SK-N-SH treated with all-trans-retinoic acid at 6 μM for 48 hours (cell line): ENCODE measurements around the gene ACOT13.

Source experiments
- ATAC-seq: fragments of 200-7000 bp; cut with Tn5 transposase; 3 replicates; pipeline ENCODE4 v1.9.1; 2020; ENCODE audit warnings: mild to moderate bottlenecking, moderate library complexity
- ARNTL ChIP-seq: fragments of 450-650 bp; formaldehyde crosslinking; IDR thresholded peaks from 2 replicates; pipeline ENCODE4 v1.5.0; 2020; ENCODE audit warnings: low read depth, mild to moderate bottlenecking, moderate library complexity, borderline replicate concordance
- BACH2 ChIP-seq: fragments of 250-450 bp; sonication (Bioruptor Pico); IDR thresholded peaks from 2 replicates; pipeline ENCODE4 v1.9.0; 2021; ENCODE audit warnings: mild to moderate bottlenecking, borderline replicate concordance
- CSDC2 ChIP-seq: fragments of 250-450 bp; sonication (Bioruptor Pico); IDR thresholded peaks from 2 replicates; pipeline ENCODE4 v1.5.0; 2020; ENCODE audit warnings: mild to moderate bottlenecking, moderate library complexity
- ESRRG ChIP-seq: fragments of 250-450 bp; sonication (Bioruptor Pico); IDR thresholded peaks from 2 replicates; pipeline ENCODE4 v1.6.1; 2021; ENCODE audit warnings: mild to moderate bottlenecking
- GLIS3 ChIP-seq: fragments of 250-450 bp; sonication (Bioruptor Pico); IDR thresholded peaks from 2 replicates; pipeline ENCODE4 v1.5.0; 2020; ENCODE audit warnings: mild to moderate bottlenecking, moderate library complexity
- ISL1 ChIP-seq: fragments of 250-450 bp; sonication (Bioruptor Pico); IDR thresholded peaks from 2 replicates; pipeline ENCODE4 v2.1.2; 2022; ENCODE audit warnings: mild to moderate bottlenecking, moderate library complexity
- OSR1 ChIP-seq: fragments of 250-450 bp; sonication (Bioruptor Pico); IDR thresholded peaks from 2 replicates; pipeline ENCODE4 v1.8.0; 2022; ENCODE audit warnings: moderate library complexity, mild to moderate bottlenecking, inconsistent platforms
- PPARA ChIP-seq: fragments of 250-450 bp; sonication (Bioruptor Pico); IDR thresholded peaks from 2 replicates; pipeline ENCODE4 v1.5.0; 2020; ENCODE audit warnings: mild to moderate bottlenecking, borderline replicate concordance
- RARB ChIP-seq: fragments of 250-450 bp; sonication (Bioruptor Pico); IDR thresholded peaks from 2 replicates; pipeline ENCODE4 v1.8.0; 2021; ENCODE audit warnings: mild to moderate bottlenecking, moderate library complexity
- SNAI2 ChIP-seq: fragments of 250-450 bp; sonication (Bioruptor Pico); IDR thresholded peaks from 2 replicates; pipeline ENCODE4 v1.5.0; 2020; ENCODE audit warnings: mild to moderate bottlenecking, moderate library complexity
- TCF4 ChIP-seq: fragments of 250-450 bp; sonication (Bioruptor Pico); IDR thresholded peaks from 2 replicates; pipeline ENCODE4 v1.8.0; 2021; ENCODE audit warnings: mild to moderate bottlenecking, moderate library complexity, borderline replicate concordance
- ZC3H10 ChIP-seq: fragments of 250-450 bp; sonication (Bioruptor Pico); IDR thresholded peaks from 2 replicates; pipeline ENCODE4 v1.5.1; 2021; ENCODE audit warnings: mild to moderate bottlenecking, moderate library complexity
- ZFP3 ChIP-seq: fragments of 250-450 bp; sonication (Bioruptor Pico); IDR thresholded peaks from 2 replicates; pipeline ENCODE4 v1.5.0; 2020; ENCODE audit warnings: mild to moderate bottlenecking, moderate library complexity
- ZFP30 ChIP-seq: fragments of 450-650 bp; formaldehyde crosslinking; IDR thresholded peaks from 2 replicates; pipeline ENCODE4 v1.5.0; 2022; ENCODE audit warnings: mild to moderate bottlenecking, moderate library complexity
- ZNF565 ChIP-seq: fragments of 450-650 bp; formaldehyde crosslinking; conservative IDR thresholded peaks from 2 replicates; pipeline ENCODE4 v1.5.0; 2020; ENCODE audit warnings: low read depth, mild to moderate bottlenecking, moderate library complexity
- ZNF70 ChIP-seq: fragments of 450-650 bp; formaldehyde crosslinking; IDR thresholded peaks from 2 replicates; pipeline ENCODE4 v1.5.0; 2020; ENCODE audit warnings: mild to moderate bottlenecking, moderate library complexity
- ZNF8 ChIP-seq: fragments of 450-650 bp; formaldehyde crosslinking; IDR thresholded peaks from 2 replicates; pipeline ENCODE4 v1.5.0; 2020; ENCODE audit warnings: mild to moderate bottlenecking, moderate library complexity
- TF ChIP-seq, protein P1 (sequence below): fragments of 250-450 bp; sonication (Bioruptor Pico); IDR thresholded peaks from 2 replicates; pipeline ENCODE4 v1.5.1; 2021; ENCODE audit warnings: mild to moderate bottlenecking, moderate library complexity
- TF ChIP-seq, protein P2 (sequence below): fragments of 250-450 bp; sonication (Bioruptor Pico); IDR thresholded peaks from 2 replicates; pipeline ENCODE4 v1.5.1; 2020; ENCODE audit warnings: low read depth, mild to moderate bottlenecking, moderate library complexity
- TF ChIP-seq, protein P3 (sequence below): fragments of 250-450 bp; sonication (Bioruptor Pico); IDR thresholded peaks from 2 replicates; pipeline ENCODE4 v1.5.0; 2020; ENCODE audit warnings: mild to moderate bottlenecking, moderate library complexity
- TF ChIP-seq, protein P4 (sequence below): fragments of 250-450 bp; sonication (Bioruptor Pico); IDR thresholded peaks from 2 replicates; pipeline ENCODE4 v1.8.0; 2020; ENCODE audit warnings: mild to moderate bottlenecking, moderate library complexity, borderline replicate concordance

ACOT13 gene

DNA sequence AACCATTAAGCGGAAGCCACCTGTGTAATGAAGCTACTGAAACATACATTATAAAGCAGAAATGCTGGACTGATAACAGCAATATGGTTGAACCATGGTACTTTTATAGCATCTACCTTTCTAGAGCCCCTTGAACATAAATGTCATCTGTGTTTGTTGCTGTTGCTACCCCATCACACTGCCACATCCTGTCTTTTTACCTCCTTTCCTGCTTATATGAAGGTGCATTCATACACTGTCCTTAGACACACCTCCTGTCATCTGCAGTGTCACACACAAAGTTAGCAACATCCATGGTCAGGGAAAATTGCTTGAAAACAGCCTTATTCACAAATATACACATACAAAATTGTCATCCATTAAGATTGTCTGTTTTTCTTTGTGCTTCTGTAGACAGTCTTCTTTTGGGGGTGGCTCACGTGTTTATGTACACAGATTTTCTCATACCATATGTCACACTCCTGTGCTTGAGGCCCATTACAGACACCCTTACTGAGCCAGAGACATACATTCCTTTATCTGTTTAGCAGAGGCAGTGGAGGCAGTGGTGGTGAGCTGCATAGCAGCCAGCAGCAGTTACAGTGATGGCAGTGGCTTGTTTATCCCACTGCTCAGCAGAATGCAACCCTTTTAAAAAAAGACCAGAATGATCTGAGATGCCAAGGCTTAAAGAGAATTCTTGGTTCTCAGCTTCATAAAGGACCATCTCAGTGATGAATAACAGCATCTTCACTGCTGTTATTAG, 26.1 kb downstream of the ACOT13 start (continued):
- no peak for TF ChIP-seq ZFP3
- TF ChIP-seq, protein P1, sequence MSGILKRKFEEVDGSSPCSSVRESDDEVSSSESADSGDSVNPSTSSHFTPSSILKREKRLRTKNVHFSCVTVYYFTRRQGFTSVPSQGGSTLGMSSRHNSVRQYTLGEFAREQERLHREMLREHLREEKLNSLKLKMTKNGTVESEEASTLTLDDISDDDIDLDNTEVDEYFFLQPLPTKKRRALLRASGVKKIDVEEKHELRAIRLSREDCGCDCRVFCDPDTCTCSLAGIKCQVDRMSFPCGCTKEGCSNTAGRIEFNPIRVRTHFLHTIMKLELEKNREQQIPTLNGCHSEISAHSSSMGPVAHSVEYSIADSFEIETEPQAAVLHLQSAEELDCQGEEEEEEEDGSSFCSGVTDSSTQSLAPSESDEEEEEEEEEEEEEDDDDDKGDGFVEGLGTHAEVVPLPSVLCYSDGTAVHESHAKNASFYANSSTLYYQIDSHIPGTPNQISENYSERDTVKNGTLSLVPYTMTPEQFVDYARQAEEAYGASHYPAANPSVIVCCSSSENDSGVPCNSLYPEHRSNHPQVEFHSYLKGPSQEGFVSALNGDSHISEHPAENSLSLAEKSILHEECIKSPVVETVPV: no peak
- no peak for TF ChIP-seq ZNF565
- no peak for TF ChIP-seq ZNF8 (CRISPR knock-in tag)
- no peak for TF ChIP-seq RARB (CRISPR knock-in tag)
- TF ChIP-seq ESRRG (CRISPR knock-in tag): no peak
- TF ChIP-seq, all 23 proteins: peak for 0

DNA sequence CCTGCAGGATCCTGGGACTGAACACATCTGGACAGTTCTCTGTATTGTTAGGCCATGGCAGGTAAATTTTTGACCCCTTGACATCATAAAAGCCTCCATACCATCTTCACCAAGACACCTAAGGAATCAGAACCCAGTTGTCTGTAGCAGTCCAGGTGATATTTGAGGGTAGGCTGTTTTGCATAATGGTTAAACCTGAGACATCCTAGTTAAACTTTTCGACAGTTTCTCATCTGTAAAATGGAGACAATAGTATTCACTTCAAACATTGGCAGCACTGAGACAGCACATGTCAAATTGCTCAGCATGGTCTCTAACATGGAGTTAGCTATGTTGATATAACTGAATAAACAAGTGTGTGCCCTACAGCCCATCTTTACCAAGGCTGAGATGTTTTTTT, 27.3 kb downstream of the ACOT13 start:
- no peak for ATAC-seq
- TF ChIP-seq ZNF8 (CRISPR knock-in tag) (no peak), ZC3H10 (CRISPR knock-in tag) (no peak), OSR1 (no peak), GLIS3 (CRISPR knock-in tag) (no peak), CSDC2 (CRISPR knock-in tag) (no peak), TCF4 (CRISPR knock-in tag) (no peak), SNAI2 (CRISPR knock-in tag) (no peak), BACH2 (CRISPR knock-in tag) (no peak), ARNTL (CRISPR knock-in tag) (no peak), ESRRG (CRISPR knock-in tag) (no peak), ZNF70 (CRISPR knock-in tag) (no peak), RARB (CRISPR knock-in tag) (no peak)
- TF ChIP-seq, protein P1: no peak
- TF ChIP-seq, protein P2, sequence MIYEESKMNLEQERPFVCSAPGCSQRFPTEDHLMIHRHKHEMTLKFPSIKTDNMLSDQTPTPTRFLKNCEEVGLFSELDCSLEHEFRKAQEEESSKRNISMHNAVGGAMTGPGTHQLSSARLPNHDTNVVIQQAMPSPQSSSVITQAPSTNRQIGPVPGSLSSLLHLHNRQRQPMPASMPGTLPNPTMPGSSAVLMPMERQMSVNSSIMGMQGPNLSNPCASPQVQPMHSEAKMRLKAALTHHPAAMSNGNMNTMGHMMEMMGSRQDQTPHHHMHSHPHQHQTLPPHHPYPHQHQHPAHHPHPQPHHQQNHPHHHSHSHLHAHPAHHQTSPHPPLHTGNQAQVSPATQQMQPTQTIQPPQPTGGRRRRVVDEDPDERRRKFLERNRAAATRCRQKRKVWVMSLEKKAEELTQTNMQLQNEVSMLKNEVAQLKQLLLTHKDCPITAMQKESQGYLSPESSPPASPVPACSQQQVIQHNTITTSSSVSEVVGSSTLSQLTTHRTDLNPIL (CRISPR knock-in tag): no peak

DNA sequence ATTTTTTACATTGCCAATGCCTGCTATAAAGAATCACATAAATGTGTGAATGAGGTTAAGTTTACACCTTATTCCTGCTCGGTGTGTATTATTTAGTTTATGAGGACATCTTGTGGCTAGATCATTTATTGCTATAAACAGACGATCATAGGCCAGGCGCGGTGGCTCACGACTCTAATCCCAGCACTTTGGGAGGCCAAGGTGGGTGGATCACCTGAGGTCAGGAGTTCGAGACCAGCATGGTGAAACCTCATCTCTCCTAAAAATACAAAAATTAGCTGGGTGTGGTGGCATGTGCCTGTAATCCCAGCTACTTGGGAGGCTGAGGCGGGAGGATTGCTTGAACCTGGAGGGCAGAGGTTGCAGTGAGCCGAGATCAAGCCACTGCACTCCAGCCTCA, 28.8 kb downstream of the ACOT13 start:
- ATAC-seq: peak; percentile 92

DNA sequence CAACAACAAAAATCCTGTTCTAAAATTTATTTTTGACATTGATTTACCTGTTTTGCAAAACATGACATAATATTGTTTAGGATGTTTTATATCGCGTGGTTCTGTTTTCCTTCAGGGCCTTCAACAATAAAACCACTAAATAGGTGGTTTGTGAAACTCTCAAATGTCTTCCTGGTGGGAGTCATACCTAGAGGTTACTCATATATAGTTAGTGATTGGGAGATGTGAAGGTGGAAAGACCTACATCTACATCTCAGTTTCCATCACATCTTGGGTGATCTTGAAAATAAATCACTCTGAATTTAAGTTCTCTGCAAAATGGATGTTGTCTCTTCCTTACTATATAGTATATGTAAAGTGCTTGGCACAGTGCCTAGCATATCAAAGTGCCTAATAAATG, 29.2 kb downstream of the ACOT13 start:
- TF ChIP-seq, protein P3, sequence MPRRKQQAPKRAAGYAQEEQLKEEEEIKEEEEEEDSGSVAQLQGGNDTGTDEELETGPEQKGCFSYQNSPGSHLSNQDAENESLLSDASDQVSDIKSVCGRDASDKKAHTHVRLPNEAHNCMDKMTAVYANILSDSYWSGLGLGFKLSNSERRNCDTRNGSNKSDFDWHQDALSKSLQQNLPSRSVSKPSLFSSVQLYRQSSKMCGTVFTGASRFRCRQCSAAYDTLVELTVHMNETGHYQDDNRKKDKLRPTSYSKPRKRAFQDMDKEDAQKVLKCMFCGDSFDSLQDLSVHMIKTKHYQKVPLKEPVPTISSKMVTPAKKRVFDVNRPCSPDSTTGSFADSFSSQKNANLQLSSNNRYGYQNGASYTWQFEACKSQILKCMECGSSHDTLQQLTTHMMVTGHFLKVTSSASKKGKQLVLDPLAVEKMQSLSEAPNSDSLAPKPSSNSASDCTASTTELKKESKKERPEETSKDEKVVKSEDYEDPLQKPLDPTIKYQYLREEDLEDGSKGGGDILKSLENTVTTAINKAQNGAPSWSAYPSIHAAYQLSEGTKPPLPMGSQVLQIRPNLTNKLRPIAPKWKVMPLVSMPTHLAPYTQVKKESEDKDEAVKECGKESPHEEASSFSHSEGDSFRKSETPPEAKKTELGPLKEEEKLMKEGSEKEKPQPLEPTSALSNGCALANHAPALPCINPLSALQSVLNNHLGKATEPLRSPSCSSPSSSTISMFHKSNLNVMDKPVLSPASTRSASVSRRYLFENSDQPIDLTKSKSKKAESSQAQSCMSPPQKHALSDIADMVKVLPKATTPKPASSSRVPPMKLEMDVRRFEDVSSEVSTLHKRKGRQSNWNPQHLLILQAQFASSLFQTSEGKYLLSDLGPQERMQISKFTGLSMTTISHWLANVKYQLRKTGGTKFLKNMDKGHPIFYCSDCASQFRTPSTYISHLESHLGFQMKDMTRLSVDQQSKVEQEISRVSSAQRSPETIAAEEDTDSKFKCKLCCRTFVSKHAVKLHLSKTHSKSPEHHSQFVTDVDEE: no peak
- TF ChIP-seq ZNF8 (CRISPR knock-in tag) (no peak), ZFP3 (no peak), ISL1 (CRISPR knock-in tag) (no peak), ZFP30 (CRISPR knock-in tag) (no peak), ZNF70 (CRISPR knock-in tag) (no peak), ARNTL (CRISPR knock-in tag) (no peak), BACH2 (CRISPR knock-in tag) (no peak), PPARA (CRISPR knock-in tag) (no peak), ZC3H10 (CRISPR knock-in tag) (no peak)
- TF ChIP-seq, protein P1: no peak
- TF ChIP-seq, protein P4, sequence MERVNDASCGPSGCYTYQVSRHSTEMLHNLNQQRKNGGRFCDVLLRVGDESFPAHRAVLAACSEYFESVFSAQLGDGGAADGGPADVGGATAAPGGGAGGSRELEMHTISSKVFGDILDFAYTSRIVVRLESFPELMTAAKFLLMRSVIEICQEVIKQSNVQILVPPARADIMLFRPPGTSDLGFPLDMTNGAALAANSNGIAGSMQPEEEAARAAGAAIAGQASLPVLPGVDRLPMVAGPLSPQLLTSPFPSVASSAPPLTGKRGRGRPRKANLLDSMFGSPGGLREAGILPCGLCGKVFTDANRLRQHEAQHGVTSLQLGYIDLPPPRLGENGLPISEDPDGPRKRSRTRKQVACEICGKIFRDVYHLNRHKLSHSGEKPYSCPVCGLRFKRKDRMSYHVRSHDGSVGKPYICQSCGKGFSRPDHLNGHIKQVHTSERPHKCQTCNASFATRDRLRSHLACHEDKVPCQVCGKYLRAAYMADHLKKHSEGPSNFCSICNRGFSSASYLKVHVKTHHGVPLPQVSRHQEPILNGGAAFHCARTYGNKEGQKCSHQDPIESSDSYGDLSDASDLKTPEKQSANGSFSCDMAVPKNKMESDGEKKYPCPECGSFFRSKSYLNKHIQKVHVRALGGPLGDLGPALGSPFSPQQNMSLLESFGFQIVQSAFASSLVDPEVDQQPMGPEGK (CRISPR knock-in tag): no peak
- ATAC-seq: no peak
